MM.1S (cell line): Measurements from ENCODE around the gene TARS1.

Experiments used
- DNase-seq: peaks from one replicate; pipeline ENCODE4 v3.0.0-alpha.2; 2015
- H2AFZ ChIP-seq: fragments of 300-600 bp; sonication (generic); 2 replicates; pipeline ENCODE4 v1.6.0; 2016; ENCODE audit warnings: antibody characterized with exemption, low read length
- H3F3A ChIP-seq: fragments of 300-600 bp; sonication (generic); 2 replicates; pipeline ENCODE4 v1.6.1; 2016; ENCODE audit warnings: mild to moderate bottlenecking, antibody characterized with exemption, low read length, moderate library complexity, mixed read lengths; ENCODE audit not compliant: insufficient read depth
- H3K27ac ChIP-seq: fragments of 300-600 bp; sonication (generic); 2 replicates; pipeline ENCODE4 v1.5.1; 2016; ENCODE audit warnings: mild to moderate bottlenecking, low read length
- H3K27me3 ChIP-seq: fragments of 300-600 bp; sonication (generic); replicated peaks from 2 replicates; pipeline ENCODE4 v1.6.0; 2016; ENCODE audit warnings: low read length; ENCODE audit not compliant: insufficient read depth
- H3K36me3 ChIP-seq: fragments of 300-600 bp; sonication (generic); replicated peaks from 2 replicates; pipeline ENCODE4 v1.6.1; 2016; ENCODE audit warnings: mild to moderate bottlenecking, low read length, mixed read lengths; ENCODE audit not compliant: insufficient read depth
- H3K4me1 ChIP-seq: fragments of 300-600 bp; sonication (generic); 2 replicates; pipeline ENCODE4 v1.6.1; 2016; ENCODE audit warnings: low read length, mixed read lengths
- H3K4me2 ChIP-seq: fragments of 300-600 bp; sonication (generic); 2 replicates; pipeline ENCODE4 v1.6.0; 2016; ENCODE audit warnings: low read depth, low read length
- H3K4me3 ChIP-seq: fragments of 300-600 bp; sonication (generic); 2 replicates; pipeline ENCODE4 v1.5.1; 2016; ENCODE audit warnings: low read length, mixed read lengths
- H3K79me2 ChIP-seq: fragments of 300-600 bp; sonication (generic); 2 replicates; pipeline ENCODE4 v1.6.1; 2016; ENCODE audit warnings: mixed run types, low read length, mixed read lengths
- H3K9ac ChIP-seq: fragments of 300-600 bp; sonication (generic); 2 replicates; pipeline ENCODE4 v1.6.1; 2016; ENCODE audit warnings: low read length, mixed read lengths
- H3K9me2 ChIP-seq: fragments of 300-600 bp; sonication (generic); replicated peaks from 2 replicates; pipeline ENCODE4 v1.6.1; 2016; ENCODE audit warnings: mild to moderate bottlenecking, low read length, mixed read lengths; ENCODE audit not compliant: insufficient read depth
- H3K9me3 ChIP-seq: fragments of 300-600 bp; sonication (generic); replicated peaks from 2 replicates; pipeline ENCODE4 v1.6.1; 2016; ENCODE audit warnings: mild to moderate bottlenecking, low read length, mixed read lengths; ENCODE audit not compliant: insufficient read depth
- H4K20me1 ChIP-seq: fragments of 300-600 bp; sonication (generic); 2 replicates; pipeline ENCODE4 v1.6.1; 2016; ENCODE audit warnings: mild to moderate bottlenecking, low read length, moderate library complexity, mixed read lengths; ENCODE audit not compliant: insufficient read depth
- CTCF ChIP-seq: fragments of 300-600 bp; sonication (generic); IDR thresholded peaks from 2 replicates; pipeline ENCODE4 v1.5.1; 2016; ENCODE audit warnings: antibody characterized with exemption, low read length, mixed read lengths
- EZH2 ChIP-seq: fragments of 300-600 bp; sonication (generic); optimal IDR thresholded peaks from 2 replicates; pipeline ENCODE3; 2017; ENCODE audit warnings: low read depth, mild to moderate bottlenecking, antibody characterized with exemption, low read length, mixed read lengths
- EZH2phosphoT487 ChIP-seq: fragments of 300-600 bp; sonication (generic); IDR thresholded peaks from 2 replicates; pipeline ENCODE4 v1.6.1; 2018; ENCODE audit warnings: antibody characterized with exemption, low read length

Gene TARS1

GRCh38 chr5:33489481-33490067, 48.8 kb downstream of the TARS1 start:
- H3K27ac ChIP-seq: no peak overlapping the region
- no peaks in the 10 kb centered on the region for H3F3A ChIP-seq
- H3K4me3 ChIP-seq: no peak overlapping the region

GRCh38 chr5:33490071-33490665, 49.4 kb downstream of the TARS1 start:
- Histone ChIP-seq H3K27me3 (no peaks in the 10 kb centered on the region), H3K4me3 (no peak overlapping the region), H3K9me3 (no peaks in the 10 kb centered on the region), H3K9ac (no peak overlapping the region), H3K27ac (no peak overlapping the region), H2AFZ (no peak overlapping the region), H3K36me3 (no peaks in the 10 kb centered on the region), H3K9me2 (no peaks in the 10 kb centered on the region), H3K79me2 (no peaks in the 10 kb centered on the region), H4K20me1 (no peaks in the 10 kb centered on the region), H3K4me2 (no peak overlapping the region), H3F3A (no peaks in the 10 kb centered on the region), H3K4me1 (no peaks in the 10 kb centered on the region)
- no peak for DNase-seq
- TF ChIP-seq EZH2 (no peak), EZH2phosphoT487 (no peak), CTCF (no peak)

More at GRCh38 chr5:33489481-33490067, 48.8 kb downstream of the TARS1 start:
- no peak overlapping the region for H3K9ac ChIP-seq
- H3K36me3 ChIP-seq: no peaks in the 10 kb centered on the region
- no peaks in the 10 kb centered on the region for H3K9me3 ChIP-seq
- no peaks in the 10 kb centered on the region for H3K9me2 ChIP-seq
- no peaks in the 10 kb centered on the region for H3K27me3 ChIP-seq
- H4K20me1 ChIP-seq: no peaks in the 10 kb centered on the region
- DNase-seq: no peak
- TF ChIP-seq EZH2 (no peak), CTCF (no peak), EZH2phosphoT487 (no peak)
- H3K4me1 ChIP-seq: no peaks in the 10 kb centered on the region
- H3K4me2 ChIP-seq: no peak overlapping the region
- no peak overlapping the region for H2AFZ ChIP-seq
- no peaks in the 10 kb centered on the region for H3K79me2 ChIP-seq

GRCh38 chr5:33491941-33492340, 51.2 kb downstream of the TARS1 start:
- Histone ChIP-seq H3K9me2 (no peaks in the 10 kb centered on the region), H3K4me1 (no peaks in the 10 kb centered on the region), H3K9ac (no peak overlapping the region), H3K27me3 (no peaks in the 10 kb centered on the region), H3K79me2 (no peaks in the 10 kb centered on the region), H3K4me2 (no peak overlapping the region), H3F3A (no peaks in the 10 kb centered on the region), H2AFZ (no peak overlapping the region), H3K36me3 (no peaks in the 10 kb centered on the region), H3K9me3 (no peaks in the 10 kb centered on the region), H3K27ac (no peak overlapping the region), H4K20me1 (no peaks in the 10 kb centered on the region), H3K4me3 (no peak overlapping the region)
- DNase-seq: no peak
- TF ChIP-seq EZH2 (no peak), CTCF (no peak), EZH2phosphoT487 (no peak)
